Fibroblast of pulmonary artery (primary cell): ENCODE results near the gene GARRE1.

Source experiments
- DNase-seq: peaks from one replicate; pipeline ENCODE4 v3.0.0-alpha.2; 2010; ENCODE audit warnings: low read depth
- H3K4me3 ChIP-seq: replicated peaks from 2 replicates; pipeline ENCODE4 v1.5.1; 2011; ENCODE audit warnings: low read depth, mild to moderate bottlenecking, control low read depth, low read length, moderate library complexity
- CTCF ChIP-seq: IDR thresholded peaks from 2 replicates; pipeline ENCODE4 v1.5.1; 2011; ENCODE audit warnings: mild to moderate bottlenecking, control low read depth, low read length, inconsistent platforms; ENCODE audit errors: missing control alignments

Gene GARRE1

DNA sequence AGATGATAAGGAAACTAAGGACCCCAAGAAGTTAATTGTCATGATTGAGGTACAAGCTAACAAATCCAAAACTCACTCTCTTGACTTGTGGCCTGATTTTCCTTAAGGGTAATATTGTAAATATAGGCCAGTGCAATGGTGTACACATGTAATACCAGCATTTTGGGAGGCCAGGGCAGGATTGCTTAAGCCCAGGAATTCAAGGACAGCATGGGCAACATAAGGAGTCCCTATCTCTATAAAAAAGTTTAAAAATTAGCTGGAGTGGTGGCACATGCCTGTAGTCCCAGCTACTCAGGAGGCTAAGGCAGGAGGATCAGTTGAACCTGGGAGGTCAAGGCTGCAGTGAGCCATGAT lies 28.7 kb upstream of the GARRE1 start:
- no peak overlapping the region for H3K4me3 ChIP-seq
- no peak for DNase-seq
- no peak for TF ChIP-seq CTCF

- H3K4me3 ChIP-seq = no peak overlapping the region
- TF ChIP-seq CTCF = no peak
- no peak for DNase-seq
Measured at GRCh38 chr19:34226036-34226435, 28.3 kb upstream of the GARRE1 start.

GRCh38 chr19:34228347-34228746 lies 26.0 kb upstream of the GARRE1 start:
- H3K4me3 ChIP-seq = no peak overlapping the region
- no peak for DNase-seq
- TF ChIP-seq CTCF = no peak

DNA sequence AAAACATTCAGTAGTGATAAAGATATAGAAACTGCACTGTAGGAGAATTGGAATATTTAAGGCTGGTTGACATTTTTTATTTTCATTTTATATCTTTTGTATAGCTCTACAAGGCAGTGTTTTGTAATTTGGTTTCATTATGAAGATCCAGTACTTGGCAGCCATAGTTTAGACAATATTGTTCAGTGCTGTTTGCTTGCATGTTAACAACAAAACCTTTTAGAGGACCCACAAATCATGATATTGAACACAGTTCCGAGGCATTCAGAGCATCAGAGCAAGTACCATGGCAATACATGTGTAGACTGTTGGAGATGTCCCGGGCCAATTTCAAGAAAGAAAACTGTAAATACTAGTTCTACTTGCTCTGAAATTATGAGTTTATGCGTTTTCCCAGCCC lies 25.6 kb upstream of the GARRE1 start:
- H3K4me3 ChIP-seq = no peak overlapping the region
- TF ChIP-seq CTCF = no peak
- no peak for DNase-seq

DNA sequence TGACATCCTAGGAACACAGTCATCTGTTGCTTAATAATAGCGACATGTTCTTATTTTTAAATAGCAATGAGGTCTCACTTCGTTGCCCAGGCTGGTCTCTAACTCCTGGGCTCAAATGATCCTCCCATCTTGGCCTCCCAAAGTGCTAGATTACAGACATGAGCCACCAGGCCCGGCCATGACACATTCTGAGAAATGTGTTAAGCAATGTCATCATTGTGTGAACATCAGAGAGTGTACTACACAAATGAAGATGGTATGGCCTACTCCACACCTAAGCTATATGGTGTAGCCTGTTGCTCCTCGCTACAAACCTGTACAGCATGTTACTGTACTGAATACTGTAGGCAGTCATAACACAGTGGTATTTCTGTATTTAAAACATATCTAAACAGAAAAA lies 24.6 kb upstream of the GARRE1 start:
- DNase-seq = no peak
- TF ChIP-seq CTCF = no peak
- H3K4me3 ChIP-seq = no peak overlapping the region

DNA sequence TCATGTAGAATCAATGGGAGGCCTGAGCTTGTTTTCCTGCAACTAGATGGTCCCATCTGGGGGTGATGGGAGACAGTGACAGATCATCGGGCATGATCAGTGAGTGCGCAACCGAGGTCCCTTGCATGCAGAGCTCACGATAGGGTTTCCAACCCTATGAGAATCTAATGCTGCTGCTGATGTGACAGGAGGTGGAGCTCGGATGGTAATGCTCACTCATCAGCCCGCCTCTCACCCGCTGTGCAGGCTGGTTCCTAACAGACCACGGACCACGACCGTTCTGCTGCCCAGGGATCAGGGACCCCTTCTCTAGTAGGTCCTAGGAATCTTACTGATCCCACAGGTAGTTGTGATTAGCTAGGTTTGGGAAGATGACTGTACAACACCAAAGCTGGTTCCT lies 23.5 kb upstream of the GARRE1 start:
- DNase-seq = no peak
- H3K4me3 ChIP-seq = no peak overlapping the region
- TF ChIP-seq CTCF = no peak

DNA sequence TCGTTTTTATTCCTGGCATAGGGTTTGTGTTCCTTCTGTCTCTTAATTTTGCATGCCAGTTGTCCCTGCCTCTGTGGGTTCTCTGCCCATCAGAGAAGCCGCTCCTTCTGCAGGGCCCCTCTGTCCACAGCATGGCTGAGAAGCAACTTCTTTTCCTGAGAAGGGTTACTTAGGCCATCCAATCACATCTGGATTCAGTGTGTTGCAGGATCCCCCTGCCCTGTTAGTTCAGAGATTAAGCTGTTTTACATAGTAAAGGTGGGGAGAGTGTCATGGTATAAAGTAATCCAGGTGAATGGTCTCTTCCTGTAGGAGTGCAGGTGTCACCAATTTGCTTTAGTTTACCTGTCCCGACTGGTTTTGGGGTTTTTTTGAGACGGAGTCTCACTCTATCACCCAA lies 22.9 kb upstream of the GARRE1 start:
- DNase-seq = no peak
- no peak overlapping the region for H3K4me3 ChIP-seq
- TF ChIP-seq CTCF = no peak
